HG02943 (cell line): ENCODE results near the gene ATE1.
"Not testable (repeated sequence)": the region's sequence is repeated elsewhere in the genome, so short reads cannot be mapped to it uniquely, and the experiment has no call there.

Experiments
- ATAC-seq: cut with Tn5 transposase; IDR thresholded peaks from one replicate; pipeline ENCODE4 v1.9.1; 2021; ENCODE audit warnings: mild to moderate bottlenecking, low read depth, moderate library complexity; ENCODE audit not compliant: unreplicated experiment

Gene ATE1

DNA sequence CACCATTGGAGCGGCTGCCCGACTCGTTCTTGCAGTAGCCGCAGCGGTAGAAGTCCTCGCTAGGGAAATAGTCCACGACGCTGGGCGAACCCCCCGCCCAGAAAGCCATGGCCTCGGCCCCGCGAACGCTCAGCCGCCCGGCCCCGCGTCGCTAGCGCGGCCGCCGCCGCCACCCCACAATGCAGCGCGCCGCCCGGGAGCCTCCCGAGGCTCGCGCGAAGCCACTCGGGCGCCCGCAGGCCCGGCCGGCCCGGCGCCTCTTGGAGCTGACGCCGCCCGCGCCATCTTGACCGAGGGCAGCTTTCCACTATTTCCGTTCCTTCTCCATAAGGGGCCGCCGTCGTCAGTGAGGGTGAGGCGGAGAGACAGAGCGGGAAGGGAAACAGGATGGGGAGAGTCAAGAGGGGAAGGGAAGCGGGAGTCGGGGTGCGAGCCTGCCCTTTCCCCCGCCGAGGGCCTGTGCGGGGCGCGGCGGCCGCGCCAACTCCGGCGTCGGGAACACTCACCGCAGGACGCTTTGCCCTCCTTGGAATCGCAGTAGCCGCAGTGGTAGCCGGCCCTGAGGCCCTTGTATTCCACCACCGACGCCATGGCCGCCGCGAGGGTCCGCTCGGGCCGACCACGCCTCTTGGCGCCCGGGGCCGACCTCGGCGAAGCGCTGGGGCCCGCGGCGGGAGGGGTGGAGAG lies at the start of gene ATE1:
Gene ATE1 (minus strand): TSS at position 191 of the 687 bp plus-strand sequence. CDS start 82 bp downstream, at position 109.
- ATAC-seq = peak; percentile 75

DNA sequence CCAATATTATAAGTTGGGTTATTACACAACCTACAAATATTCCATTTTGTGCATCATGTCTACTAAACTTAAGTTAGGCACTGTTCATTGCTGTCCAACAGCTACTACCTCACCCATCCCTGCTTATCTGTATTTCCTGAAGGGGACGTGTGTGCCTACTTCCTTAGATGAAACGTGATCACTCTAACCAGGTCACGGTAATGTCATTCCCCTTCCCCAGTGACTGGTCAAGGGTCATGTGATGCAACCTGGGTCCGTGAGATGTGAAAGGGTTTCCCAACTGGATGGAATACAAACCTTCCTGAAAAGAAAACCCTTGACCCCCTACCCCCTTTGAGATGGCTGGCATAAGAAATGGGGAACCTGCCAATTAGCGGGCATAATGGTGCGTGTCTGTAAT lies 48.8 kb upstream of the ATE1 start:
- no peak for ATAC-seq

- ATAC-seq = no peak
Measured at GRCh38 chr10:121975295-121976086, 47.7 kb upstream of the ATE1 start.

DNA sequence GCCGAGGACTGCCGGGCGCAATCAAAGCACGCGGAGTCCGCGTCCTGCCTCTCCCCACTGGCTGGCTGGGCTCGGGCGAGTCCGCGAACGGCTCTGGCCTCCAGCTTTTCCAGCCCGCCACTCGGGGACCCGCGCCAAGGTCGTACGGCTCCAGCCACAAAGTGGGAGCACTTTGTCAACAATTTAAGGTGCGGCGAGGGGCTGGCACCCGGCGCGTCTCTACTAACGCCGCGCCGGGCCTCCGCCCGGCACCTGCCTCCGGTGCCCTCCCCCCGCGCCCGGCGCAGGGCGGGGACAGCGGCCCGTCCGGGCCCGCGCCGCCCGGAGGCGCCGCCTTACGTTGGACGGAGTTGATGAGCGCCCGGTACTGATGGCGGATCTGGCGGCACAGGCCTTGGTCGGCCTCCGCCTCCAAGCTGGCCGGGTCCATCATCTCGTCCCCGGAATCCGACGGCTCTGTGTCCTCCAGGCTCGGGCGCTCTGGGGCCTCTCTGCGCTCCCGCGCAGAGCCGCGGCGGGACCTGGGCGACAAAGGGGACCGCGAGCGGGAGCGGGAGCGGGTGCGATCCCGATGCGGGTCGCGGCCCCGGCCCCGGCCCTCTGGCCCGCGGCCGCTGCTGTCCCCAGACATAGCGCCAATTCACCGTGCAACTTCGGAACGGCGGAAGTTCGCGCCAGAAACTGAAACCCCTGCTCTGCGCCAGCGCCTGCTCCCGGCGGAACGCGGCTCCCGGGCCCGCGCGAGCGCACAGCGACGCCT lies 46.9 kb upstream of the ATE1 start, which contains the start of gene NSMCE4A:
Gene NSMCE4A (minus strand): TSS at position 683 of the 760 bp plus-strand sequence. CDS start 52 bp downstream, at position 631.
- ATAC-seq = peak; percentile 75

DNA sequence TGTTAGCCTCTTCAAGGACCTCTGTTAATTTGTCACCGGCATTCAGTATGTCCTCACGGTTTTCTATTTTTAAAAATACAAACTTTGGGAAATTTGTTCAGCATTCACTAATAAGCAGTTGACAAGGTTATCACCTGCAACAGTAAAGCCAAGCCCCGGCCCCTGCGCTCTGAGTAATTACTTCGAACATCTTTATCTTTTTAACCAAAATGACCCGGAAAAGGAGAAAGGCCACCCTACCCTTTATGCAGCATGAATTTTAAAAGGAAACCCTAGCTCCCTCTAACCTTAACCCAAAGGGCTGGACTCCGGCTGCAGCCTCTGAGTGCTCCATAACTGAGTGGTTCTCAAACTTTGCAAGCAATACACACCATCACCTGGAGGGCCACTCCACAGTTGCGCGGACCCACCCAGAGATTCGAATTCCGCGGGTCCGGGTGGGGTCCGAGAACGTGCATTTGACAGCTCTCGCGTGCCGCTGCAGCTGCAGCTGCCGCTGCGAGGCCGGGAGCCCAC lies 46.2 kb upstream of the ATE1 start:
- ATAC-seq = no peak

GRCh38 chr10:121969086-121969485 lies 41.3 kb upstream of the ATE1 start:
- ATAC-seq = not testable (repeated sequence)

DNA sequence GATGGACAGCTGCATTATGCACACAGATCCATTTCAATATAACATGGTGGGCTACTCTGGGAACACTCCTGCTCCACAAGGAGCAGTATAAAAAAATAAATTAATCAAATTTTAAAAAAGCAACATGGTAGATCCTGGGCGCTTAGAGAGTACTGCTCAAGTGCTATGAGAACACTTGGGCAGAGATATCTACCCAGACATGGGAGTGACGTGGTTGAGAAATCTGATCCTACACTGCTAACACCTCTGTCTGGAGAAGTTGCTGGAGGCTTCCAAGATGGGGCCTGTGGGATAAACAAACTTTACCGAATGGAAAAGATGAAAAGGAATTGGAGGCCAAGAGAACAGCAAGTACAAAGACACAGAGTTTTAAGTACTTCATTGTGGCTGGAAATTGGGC lies 38.2 kb upstream of the ATE1 start:
- ATAC-seq = no peak

DNA sequence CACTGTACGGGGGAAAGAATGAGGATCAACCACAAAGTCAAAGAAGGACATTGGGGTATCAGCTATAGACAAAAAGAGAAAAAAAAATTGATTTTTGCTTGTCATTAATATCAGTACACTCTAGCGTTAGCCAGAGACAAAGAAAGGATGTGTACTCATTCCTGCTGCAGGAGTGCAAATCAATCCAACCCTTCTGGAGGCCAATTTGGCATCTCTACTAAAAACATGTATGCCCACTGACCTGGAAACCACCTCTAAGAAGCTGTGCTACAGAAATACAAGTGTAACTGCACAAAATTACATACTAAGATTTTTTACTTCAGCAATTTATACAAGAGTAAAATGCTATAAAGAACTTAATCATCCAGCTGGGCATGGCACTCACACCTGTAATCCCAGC lies 33.6 kb upstream of the ATE1 start:
- ATAC-seq = no peak

GRCh38 chr10:121959671-121960070 lies 31.8 kb upstream of the ATE1 start:
- no peak for ATAC-seq

- ATAC-seq = no peak
Measured at GRCh38 chr10:121956111-121957061, 28.6 kb upstream of the ATE1 start.

GRCh38 chr10:121952226-121952625 lies 24.4 kb upstream of the ATE1 start:
- ATAC-seq = no peak

DNA sequence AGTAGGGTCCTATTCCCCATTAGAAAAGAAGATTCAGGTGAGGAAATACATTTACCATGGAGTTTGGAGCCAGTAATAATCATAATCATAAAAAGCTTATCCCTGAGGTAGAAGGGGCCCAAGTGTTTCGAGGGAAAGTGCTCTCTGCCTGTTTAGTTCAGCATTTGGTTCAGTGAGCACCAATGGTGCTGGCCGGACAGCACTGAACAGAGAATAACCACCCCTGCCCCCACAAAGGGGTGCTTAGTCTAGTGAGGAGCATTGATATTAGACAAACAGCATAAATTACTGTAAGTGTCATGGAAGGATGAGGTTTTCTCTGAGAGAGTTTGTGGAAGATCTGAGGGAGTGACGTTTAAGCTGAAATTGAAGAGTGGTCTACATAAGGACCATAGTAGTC lies 21.6 kb upstream of the ATE1 start:
- no peak for ATAC-seq

GRCh38 chr10:121949049-121949448 lies 21.2 kb upstream of the ATE1 start:
- no peak for ATAC-seq

GRCh38 chr10:121947343-121948330 lies 19.8 kb upstream of the ATE1 start:
- no peak for ATAC-seq

- ATAC-seq = no peak
Measured at GRCh38 chr10:121942749-121943416, 15.1 kb upstream of the ATE1 start.

- ATAC-seq = no peak
Measured at GRCh38 chr10:121941532-121941931, 13.7 kb upstream of the ATE1 start.

DNA sequence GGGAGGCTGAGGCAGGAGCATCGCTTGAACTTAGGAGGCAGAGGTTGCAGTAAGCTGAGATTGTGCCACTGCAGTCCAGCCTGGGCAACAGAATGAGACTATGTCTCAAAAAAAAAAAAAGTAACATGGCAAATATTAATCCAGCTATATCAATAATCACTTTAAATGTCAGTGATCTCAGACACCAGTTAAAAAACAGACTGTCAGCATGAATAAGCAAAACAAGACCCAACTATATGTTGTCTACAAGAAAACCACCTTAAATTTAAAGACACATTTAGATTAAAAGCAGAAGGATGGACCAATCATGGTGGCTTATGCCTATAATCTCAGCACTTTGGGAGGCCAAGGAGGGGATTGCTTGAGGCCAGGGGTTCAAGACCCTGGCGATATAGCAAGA lies 8.5 kb upstream of the ATE1 start:
- no peak for ATAC-seq

GRCh38 chr10:121935702-121936101 lies 7.9 kb upstream of the ATE1 start:
- no peak for ATAC-seq
